ENCODE results near the gene PPP2R5B.

GRCh38 chr11:64951529-64951928, 27.0 kb downstream of the PPP2R5B start:
- TF ChIP-seq YY1 (IDR thresholded peaks at IDR 0.05; ENCODE audit: insufficient read depth, insufficient read length) (no peak), ZNF274 (IDR thresholded peaks at IDR 0.05; ENCODE audit: low read depth, low read length) (no peak), SUZ12 (IDR thresholded peaks at IDR 0.05; ENCODE audit: extremely low read depth, insufficient read depth, insufficient read length) (no peak)

All from NT2/D1 (cell line).